Measurements from ENCODE around the gene C4B. TPM values are rescaled to one million over a fixed set of nuclear protein-coding genes. Genes with fewer than 3 reads are reported as not detected.
"Not testable (repeated sequence)": the region's sequence is repeated elsewhere in the genome, so short reads cannot be mapped to it uniquely, and the experiment has no call there.

The C4B gene
- total RNA-seq, 1 donor from 2014 or later = 32.3 TPM

DNA sequence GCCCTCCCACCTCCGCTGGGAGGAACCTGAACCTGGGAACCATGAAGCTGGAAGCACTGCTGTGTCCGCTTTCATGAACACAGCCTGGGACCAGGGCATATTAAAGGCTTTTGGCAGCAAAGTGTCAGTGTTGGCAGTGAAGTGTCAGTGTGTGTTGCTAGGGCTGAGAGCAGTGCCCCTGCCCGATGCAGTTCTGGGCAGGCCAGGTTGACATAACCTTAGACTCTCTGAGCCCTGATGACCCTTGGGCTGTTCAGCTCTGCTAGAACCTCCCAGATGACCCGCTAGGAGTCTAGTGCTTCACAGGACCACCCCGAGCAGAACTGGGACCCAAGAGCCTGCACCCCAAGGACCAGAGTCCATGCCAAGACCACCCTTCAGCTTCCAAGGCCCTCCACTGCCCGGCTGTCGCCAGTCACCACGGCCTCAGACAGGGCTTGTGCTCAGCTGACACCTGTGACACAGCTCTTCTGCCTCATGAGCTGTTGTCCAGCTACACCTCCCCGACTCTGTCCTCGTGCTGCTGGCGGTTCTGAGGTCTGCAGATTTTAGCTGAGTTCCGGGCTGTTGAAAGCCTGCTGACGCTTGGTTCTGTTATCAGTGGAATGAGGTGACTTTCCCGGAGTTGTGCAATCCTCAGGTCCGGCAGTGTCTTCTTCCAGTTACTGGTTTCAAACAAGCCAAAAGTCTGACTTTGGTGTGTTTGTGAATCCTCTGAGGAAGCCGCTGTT, 20.9 kb downstream of the C4B start:
- not testable (repeated sequence) for DNase-seq (ENCODE audit: low spot score)

DNA sequence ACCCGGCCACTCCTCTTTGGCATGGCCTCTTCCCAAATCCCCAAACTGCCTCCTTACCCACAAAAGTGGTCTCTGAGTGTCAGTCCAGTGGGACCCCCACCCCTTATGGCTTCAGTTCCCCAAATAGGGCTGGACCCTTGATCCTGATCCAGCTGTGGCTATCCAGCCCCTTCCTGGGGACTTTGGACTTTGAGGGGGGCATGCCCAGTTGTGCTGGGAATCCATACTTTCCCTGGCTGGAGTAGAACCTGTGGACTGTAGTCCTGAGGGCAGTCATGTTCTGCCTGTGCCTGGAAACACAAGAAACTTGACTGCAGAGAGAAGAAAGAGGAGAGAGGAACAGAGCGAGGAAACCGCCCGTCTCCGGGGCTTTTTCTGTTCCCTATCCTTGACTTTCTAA, 22.5 kb downstream of the C4B start:
- DNase-seq (ENCODE audit: low spot score) = not testable (repeated sequence)

DNA sequence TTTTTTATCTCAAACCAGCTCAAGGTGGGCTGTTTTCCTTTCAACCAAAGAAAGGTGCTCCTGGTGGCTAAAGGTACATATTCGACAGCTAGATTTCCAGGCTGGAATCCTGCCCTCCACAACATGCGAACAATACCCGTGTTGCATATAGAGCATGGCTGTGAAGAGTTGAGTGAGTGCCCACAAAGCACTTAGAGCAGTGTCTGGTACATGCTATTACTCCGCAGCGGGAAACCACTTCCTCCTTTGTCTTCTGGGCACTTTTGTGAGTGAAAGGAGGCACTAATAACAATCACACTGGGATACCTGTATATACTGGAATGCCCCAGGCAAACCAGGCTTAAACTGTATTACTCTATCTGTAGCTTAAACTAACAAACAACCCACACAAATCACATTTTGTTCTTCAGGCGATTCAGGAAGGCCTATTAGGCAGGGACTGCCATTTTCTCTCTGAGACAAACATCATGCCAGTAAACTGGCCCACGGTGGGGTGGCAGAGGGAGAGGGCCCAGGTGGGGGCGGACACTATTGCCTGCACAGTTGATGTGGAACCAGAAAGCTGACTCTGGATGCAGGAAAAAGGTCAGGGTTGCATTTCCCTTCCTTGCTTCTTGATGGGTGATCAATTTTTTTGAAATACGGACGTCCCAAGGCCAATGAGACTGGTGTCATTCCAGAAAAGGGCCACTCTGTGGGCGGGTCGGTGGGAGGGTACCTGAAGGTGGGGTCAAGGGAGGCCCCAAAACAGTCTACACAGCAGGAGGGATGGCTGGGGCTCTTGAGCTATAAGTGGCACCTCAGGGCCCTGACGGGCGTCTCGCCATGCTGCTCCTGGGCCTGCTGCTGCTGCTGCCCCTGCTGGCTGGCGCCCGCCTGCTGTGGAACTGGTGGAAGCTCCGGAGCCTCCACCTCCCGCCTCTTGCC, 23.3 kb downstream of the C4B start, which contains the start of gene CYP21A2:
CYP21A2 (plus strand) TSS at position 818 of the 927 bp plus-strand sequence; CDS start at position 826, 8 bp downstream.
- not testable (repeated sequence) for DNase-seq (ENCODE audit: low spot score)

DNA sequence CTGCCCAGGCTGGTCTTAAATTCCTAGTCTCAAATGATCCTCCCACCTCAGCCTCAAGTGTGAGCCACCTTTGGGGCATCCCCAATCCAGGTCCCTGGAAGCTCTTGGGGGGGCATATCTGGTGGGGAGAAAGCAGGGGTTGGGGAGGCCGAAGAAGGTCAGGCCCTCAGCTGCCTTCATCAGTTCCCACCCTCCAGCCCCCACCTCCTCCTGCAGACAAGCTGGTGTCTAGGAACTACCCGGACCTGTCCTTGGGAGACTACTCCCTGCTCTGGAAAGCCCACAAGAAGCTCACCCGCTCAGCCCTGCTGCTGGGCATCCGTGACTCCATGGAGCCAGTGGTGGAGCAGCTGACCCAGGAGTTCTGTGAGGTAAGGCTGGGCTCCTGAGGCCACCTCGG, 24.3 kb downstream of the C4B start:
- not testable (repeated sequence) for DNase-seq (ENCODE audit: low spot score)

GRCh38 chr6:32039321-32040274, 25.0 kb downstream of the C4B start:
- not testable (repeated sequence) for DNase-seq (ENCODE audit: low spot score)

- DNase-seq (ENCODE audit: low spot score) = not testable (repeated sequence)
These were observed 25.9 kb downstream of the C4B start for GRCh38 chr6:32040299-32041049.

DNA sequence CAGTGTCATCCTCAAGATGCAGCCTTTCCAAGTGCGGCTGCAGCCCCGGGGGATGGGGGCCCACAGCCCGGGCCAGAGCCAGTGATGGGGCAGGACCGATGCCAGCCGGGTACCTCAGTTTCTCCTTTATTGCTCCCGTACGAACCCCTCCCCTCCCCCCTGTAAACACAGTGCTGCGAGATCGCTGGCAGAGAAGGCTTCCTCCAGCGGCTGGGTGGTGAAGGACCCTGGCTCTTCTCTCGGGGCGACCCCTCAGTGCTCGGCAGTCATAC, 26.4 kb downstream of the C4B start:
- not testable (repeated sequence) for DNase-seq (ENCODE audit: low spot score)

DNA sequence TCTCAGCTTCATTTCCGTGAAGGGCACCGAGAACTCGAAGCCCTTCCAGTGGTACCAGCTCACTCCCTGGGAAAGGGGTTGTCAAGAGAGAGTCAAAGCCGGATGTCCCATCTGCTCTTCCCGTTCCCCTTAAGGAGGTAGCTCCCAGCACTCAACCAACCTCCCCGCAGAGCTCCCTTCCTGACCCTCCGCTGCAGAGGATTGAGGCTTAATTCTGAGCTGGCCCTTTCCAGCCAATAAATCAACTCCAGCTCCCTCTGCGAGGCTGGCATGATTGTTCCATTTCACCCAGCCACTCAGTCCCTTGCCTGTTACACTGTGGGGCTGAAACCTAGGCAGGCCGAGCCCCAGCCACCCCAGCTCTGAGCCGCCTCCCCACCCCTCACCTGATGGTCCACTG, 26.8 kb downstream of the C4B start:
- DNase-seq (ENCODE audit: low spot score) = not testable (repeated sequence)

- not testable (repeated sequence) for DNase-seq (ENCODE audit: low spot score)
These were observed 27.7 kb downstream of the C4B start for GRCh38 chr6:32042276-32042675.

GRCh38 chr6:32043589-32044380, 29.2 kb downstream of the C4B start:
- not testable (repeated sequence) for DNase-seq (ENCODE audit: low spot score)

DNA sequence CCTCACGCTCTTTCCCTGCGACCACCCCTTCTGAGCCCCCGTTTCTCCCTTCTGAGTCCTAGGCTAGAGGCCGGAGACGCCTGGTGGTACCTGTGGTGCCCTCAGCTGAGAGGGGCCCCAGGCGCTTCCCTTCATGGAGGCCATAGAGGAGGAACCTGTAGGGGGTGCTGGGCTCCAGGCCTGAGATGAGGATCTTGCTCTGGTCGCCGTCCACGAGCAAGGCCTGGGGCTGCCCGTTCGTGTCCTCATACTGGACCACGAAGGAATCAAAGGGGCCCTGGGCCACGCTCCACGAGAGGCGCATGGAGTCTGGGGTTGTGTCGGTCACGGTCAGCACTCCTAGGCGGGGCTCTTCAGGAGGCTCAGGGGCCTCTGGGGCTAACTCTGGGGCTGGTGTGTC, 30.3 kb downstream of the C4B start:
- not testable (repeated sequence) for DNase-seq (ENCODE audit: low spot score)

- no peak for DNase-seq (ENCODE audit: low spot score)
These were observed 31.3 kb downstream of the C4B start for GRCh38 chr6:32045811-32046449.

- DNase-seq (ENCODE audit: low spot score) = peak; percentile 12
These were observed 32.0 kb downstream of the C4B start for GRCh38 chr6:32046450-32047083.

DNA sequence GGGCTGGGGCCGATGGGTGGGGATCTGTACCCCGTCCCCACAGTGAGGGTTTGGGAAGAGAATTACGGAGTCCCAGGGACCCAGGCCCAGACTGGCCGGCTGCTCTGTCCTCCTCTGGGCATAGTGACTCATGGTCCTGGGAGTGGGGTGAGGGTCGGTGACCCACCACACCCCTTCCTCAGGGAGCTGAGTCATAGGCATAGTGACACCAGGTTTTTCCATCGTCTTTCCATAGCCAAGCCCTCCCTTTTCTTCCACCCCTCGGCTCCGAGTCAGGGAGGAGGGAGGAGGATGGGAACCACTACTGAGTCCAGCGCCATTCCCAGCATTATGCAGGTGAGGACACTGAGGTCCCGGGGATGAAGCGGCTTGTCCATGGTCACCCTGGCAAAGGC, 32.5 kb downstream of the C4B start:
- DNase-seq (ENCODE audit: low spot score) = peak; percentile 24

DNA sequence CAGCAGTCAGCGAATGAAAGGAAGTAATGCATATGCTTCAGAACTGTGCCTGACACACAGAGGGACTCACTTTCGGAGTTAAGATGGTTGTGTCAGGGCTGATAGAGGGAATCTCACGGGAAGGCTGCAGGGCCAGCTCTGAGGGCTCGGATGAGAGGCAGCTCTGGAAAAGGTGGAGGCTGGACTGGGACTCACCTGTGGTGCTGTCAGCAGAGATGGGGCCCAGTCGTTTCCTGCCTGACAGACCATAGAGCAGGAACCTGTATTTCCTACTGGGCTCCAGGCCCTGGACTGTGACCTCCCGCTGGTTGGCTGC, 32.9 kb downstream of the C4B start:
- DNase-seq (ENCODE audit: low spot score) = no peak

DNA sequence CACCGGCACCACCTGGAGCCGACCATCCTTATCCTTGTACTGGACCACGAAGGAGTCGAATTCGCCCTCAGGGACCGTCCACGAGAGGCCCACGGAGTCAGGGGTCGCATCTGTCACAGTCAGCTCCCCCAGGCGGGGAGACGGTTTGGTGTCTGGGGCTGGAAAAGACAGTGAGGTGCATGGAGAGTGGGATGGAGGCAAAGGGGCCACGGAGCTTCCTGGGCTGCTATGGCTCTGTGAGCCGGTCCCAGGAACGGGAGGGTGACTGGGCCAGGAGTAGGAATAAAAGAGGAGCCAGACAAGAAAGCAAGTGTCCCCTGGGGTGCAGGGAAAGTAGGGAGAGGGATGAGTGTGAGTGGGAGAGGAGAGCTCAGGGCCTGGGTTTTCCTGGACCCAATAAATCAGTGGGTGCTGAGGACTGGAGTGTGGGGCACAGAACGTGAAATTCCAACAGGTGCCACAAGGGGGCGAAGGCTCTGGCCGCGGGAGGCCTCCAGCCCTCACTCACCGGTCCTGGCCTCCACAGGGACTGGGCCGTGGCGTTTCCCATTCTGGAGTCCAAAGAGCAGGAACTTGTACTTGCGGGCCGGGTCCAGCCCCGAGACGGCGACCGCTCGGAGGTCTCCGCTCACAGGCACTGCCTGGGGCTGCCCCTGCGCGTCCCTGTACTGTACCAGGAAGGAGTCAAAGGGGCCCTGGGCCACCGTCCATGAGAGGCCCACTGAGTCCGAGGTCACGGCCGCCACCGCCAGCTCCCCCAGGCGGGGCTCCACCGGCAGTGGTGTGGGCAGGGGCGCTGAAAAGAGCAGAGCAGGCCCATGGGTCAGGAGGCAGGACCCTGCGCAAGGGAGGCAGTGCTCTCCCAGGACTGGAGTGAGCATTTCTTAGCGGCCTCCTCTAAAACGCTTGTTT, 33.5 kb downstream of the C4B start:
- peak; percentile 44 for DNase-seq (ENCODE audit: low spot score)

DNA sequence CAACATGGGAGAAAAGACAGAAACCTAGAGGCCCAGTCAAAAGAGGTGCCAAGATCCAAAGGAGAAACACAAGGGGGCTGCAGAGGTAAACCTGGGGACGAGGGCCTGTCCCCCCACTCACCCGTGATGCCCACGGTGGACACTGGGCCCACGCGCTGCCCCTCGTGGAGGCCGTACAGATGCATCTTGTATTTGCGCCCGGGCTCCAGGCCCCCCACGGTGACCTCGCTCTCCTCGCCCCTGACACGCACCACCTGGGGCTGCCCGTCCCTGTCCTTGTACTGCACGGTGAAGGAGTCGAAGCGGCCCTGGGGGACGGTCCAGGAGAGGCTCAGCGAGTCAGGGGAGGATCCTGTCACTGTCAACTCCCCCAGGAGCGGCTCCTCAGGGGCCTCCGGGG, 34.6 kb downstream of the C4B start:
- DNase-seq (ENCODE audit: low spot score) = not testable (repeated sequence)

- not testable (repeated sequence) for DNase-seq (ENCODE audit: low spot score)
These were observed 35.1 kb downstream of the C4B start for GRCh38 chr6:32049736-32050135.
